ENCODE data around the gene CRYGB.
A peak's percentile ranks its signal among the peaks of the same experiment; 100 is the strongest.
"Not testable (repeated sequence)": the region's sequence is repeated elsewhere in the genome, so short reads cannot be mapped to it uniquely, and the experiment has no call there.

The CRYGB gene

GRCh38 chr2:208112273-208112745 is 33.6 kb downstream of the CRYGB start:
- DNase-seq, result not testable (repeated sequence)

- DNase-seq, result no peak
These were observed 42.3 kb downstream of the CRYGB start for GRCh38 chr2:208103616-208104015.

GRCh38 chr2:208101716-208102631 is 44.0 kb downstream of the CRYGB start:
- peak; percentile 29 for DNase-seq

GRCh38 chr2:208099682-208100470 is 46.1 kb downstream of the CRYGB start:
- no peak for DNase-seq

- not testable (repeated sequence) for DNase-seq
These were observed 47.3 kb downstream of the CRYGB start for GRCh38 chr2:208098701-208099100.

- no peak for DNase-seq
These were observed 47.7 kb downstream of the CRYGB start for GRCh38 chr2:208098267-208098666.

- no peak for DNase-seq
These were observed 48.2 kb downstream of the CRYGB start for GRCh38 chr2:208097801-208098200.

GRCh38 chr2:208097313-208097712 is 48.6 kb downstream of the CRYGB start:
- DNase-seq, result no peak

- DNase-seq, result no peak
These were observed 49.9 kb downstream of the CRYGB start for GRCh38 chr2:208096080-208096479.

GRCh38 chr2:208093128-208093527 is 52.8 kb downstream of the CRYGB start:
- no peak for DNase-seq

All from NCI-H345 (cell line).